ENCODE data around the gene SCN1B. TPM values are rescaled to one million over a fixed set of nuclear protein-coding genes. Genes with fewer than 3 reads are reported as not detected.
"Not testable (repeated sequence)": the region's sequence is repeated elsewhere in the genome, so short reads cannot be mapped to it uniquely, and the experiment has no call there.

SCN1B gene
- total RNA-seq, 2 experiments from 2014 or later = 0.63 to 0.90 TPM

GRCh38 chr19:35025969-35026368 is 4.3 kb upstream of the SCN1B start:
- Mint-ChIP-seq H3K27ac (no peak overlapping the region), H3K27me3 (no peaks in the 10 kb centered on the region), H3K4me1 (ENCODE audit: low read depth) (peaks cover 7% of the 10 kb centered on the region), H3K4me3 (no peak overlapping the region), H3K36me3 (ENCODE audit: low read depth) (peaks cover 36% of the 10 kb centered on the region), H3K9me3 (no peaks in the 10 kb centered on the region)
- ChIA-PET CTCF (interaction anchor here (1.7 to 2.4 kb wide), 3 partner anchors 18 to 53 kb away, joined by 4 to 14 read pairs (median 5); no protein-coding TSS in a partner anchor), POLR2A (interaction anchor here (0.9 to 3.1 kb wide), 3 partner anchors 12 to 25 kb away, joined by 3 to 25 read pairs (median 3); no protein-coding TSS in a partner anchor)
- DNase-seq = no peak
- no peak for TF ChIP-seq CTCF (IDR thresholded peaks at IDR 0.05)
- intact Hi-C loops (cut with micrococcal nuclease) = no loop called here
- ATAC-seq = no peak

GRCh38 chr19:35026418-35026817 is 3.9 kb upstream of the SCN1B start:
- Mint-ChIP-seq H3K36me3 (ENCODE audit: low read depth) (peaks cover 32% of the 10 kb centered on the region), H3K4me1 (ENCODE audit: low read depth) (peaks cover 11% of the 10 kb centered on the region), H3K27me3 (peaks cover 4% of the 10 kb centered on the region), H3K4me3 (no peak overlapping the region), H3K27ac (no peak overlapping the region), H3K9me3 (no peaks in the 10 kb centered on the region)
- ChIA-PET POLR2A (interaction anchor here (1.1 to 3.1 kb wide), 4 partner anchors 11 to 16 kb away, joined by 3 to 25 read pairs (median 7); partner anchors contain the start of gene HPN), CTCF (interaction anchor here (1.9 to 2.4 kb wide), 3 partner anchors 14 to 54 kb away, joined by 4 to 14 read pairs (median 8); no protein-coding TSS in a partner anchor)
- intact Hi-C loops (cut with micrococcal nuclease) = no loop called here
- DNase-seq = no peak
- no peak for TF ChIP-seq CTCF (IDR thresholded peaks at IDR 0.05)
- no peak for ATAC-seq

- H3K4me1 Mint-ChIP-seq (ENCODE audit: low read depth) = peaks cover 11% of the 10 kb centered on the region
- no peak overlapping the region for H3K4me3 Mint-ChIP-seq
- H3K27ac Mint-ChIP-seq = no peak overlapping the region
- POLR2A ChIA-PET = interaction anchor here (1.0 to 3.1 kb wide), 4 partner anchors 11 to 51 kb away, joined by 3 to 25 read pairs (median 7); partner anchors contain the start of gene HPN
- DNase-seq (no peak), ATAC-seq (no peak)
- peaks cover 8% of the 10 kb centered on the region for H3K27me3 Mint-ChIP-seq
- CTCF ChIA-PET = interaction anchor here (1.9 to 2.4 kb wide), 3 partner anchors 14 to 54 kb away, joined by 4 to 14 read pairs (median 8); no protein-coding TSS in a partner anchor
- no peak for TF ChIP-seq CTCF (IDR thresholded peaks at IDR 0.05)
- no peaks in the 10 kb centered on the region for H3K9me3 Mint-ChIP-seq
- H3K36me3 Mint-ChIP-seq (ENCODE audit: low read depth) = peaks cover 30% of the 10 kb centered on the region
- intact Hi-C loops (cut with micrococcal nuclease) = no loop called here
These were observed 3.3 kb upstream of the SCN1B start for GRCh38 chr19:35027009-35027408.

GRCh38 chr19:35027851-35028599 is 2.2 kb upstream of the SCN1B start:
- H3K27ac Mint-ChIP-seq = no peak overlapping the region
- intact Hi-C loops (cut with micrococcal nuclease) = no loop called here
- ChIA-PET POLR2A (interaction anchor here (1.0 to 3.1 kb wide), 7 partner anchors 9 to 60 kb away, joined by 3 to 25 read pairs (median 5); partner anchors contain the start of gene HPN), CTCF (interaction anchor here (1.9 to 2.4 kb wide), 3 partner anchors 15 to 55 kb away, joined by 4 to 14 read pairs (median 8); no protein-coding TSS in a partner anchor)
- peaks cover 25% of the 10 kb centered on the region for H3K36me3 Mint-ChIP-seq (ENCODE audit: low read depth)
- no peak for ATAC-seq
- peaks cover 15% of the 10 kb centered on the region for H3K27me3 Mint-ChIP-seq
- DNase-seq = no peak
- H3K4me1 Mint-ChIP-seq (ENCODE audit: low read depth) = peaks cover 11% of the 10 kb centered on the region
- H3K9me3 Mint-ChIP-seq = no peaks in the 10 kb centered on the region
- TF ChIP-seq CTCF (IDR thresholded peaks at IDR 0.05) = no peak
- H3K4me3 Mint-ChIP-seq = no peak overlapping the region

DNA sequence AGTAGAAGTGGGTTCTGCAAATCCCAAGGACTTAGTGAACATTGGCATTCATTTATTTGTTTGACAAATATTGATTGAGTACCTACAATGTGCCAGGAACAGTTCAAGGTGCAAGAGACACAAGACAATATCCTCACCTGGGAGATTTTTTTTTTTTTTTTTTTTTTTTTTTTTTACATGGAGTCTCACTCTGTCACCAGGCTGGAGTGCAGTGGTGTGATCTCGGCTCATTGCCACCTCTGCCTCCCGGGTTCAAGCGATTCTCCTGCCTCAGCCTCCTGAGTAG is 1.7 kb upstream of the SCN1B start:
- H3K4me3 Mint-ChIP-seq; H3K27ac Mint-ChIP-seq; H3K9me3 Mint-ChIP-seq; DNase-seq; intact Hi-C loops (cut with micrococcal nuclease); ATAC-seq: not testable (repeated sequence)
- peaks cover 21% of the 10 kb centered on the region for H3K36me3 Mint-ChIP-seq (ENCODE audit: low read depth)
- H3K4me1 Mint-ChIP-seq (ENCODE audit: low read depth) = peaks cover 11% of the 10 kb centered on the region
- ChIA-PET CTCF (interaction anchor here (2.1 to 2.4 kb wide), 2 partner anchors 15 to 16 kb away, joined by 8 to 14 read pairs; no protein-coding TSS in a partner anchor), POLR2A (interaction anchor here (1.2 to 3.1 kb wide), 4 partner anchors 9 to 60 kb away, joined by 5 to 25 read pairs (median 8); no protein-coding TSS in a partner anchor)
- peaks cover 16% of the 10 kb centered on the region for H3K27me3 Mint-ChIP-seq

- POLR2A ChIA-PET = interaction anchor here (1.7 kb wide), 1 partner anchor 15 kb away, joined by 6 read pairs; no protein-coding TSS in a partner anchor
- Mint-ChIP-seq H3K4me1 (ENCODE audit: low read depth) (peaks cover 11% of the 10 kb centered on the region), H3K36me3 (ENCODE audit: low read depth) (peaks cover 15% of the 10 kb centered on the region), H3K4me3 (peak overlapping the region; percentile 36), H3K27me3 (peaks cover 16% of the 10 kb centered on the region)
- ATAC-seq; DNase-seq; H3K27ac Mint-ChIP-seq; CTCF ChIA-PET; intact Hi-C loops (cut with micrococcal nuclease); H3K9me3 Mint-ChIP-seq: not testable (repeated sequence)
These were observed 964 bp upstream of the SCN1B start for GRCh38 chr19:35029275-35029736.

All from activated CD8-positive, alpha-beta T cell treated with anti-CD3 and anti-CD28 coated beads for 36 hours (primary cell).